GM18907 (cell line): ENCODE data around the gene PRR18.

Experiments used
- ATAC-seq: cut with Tn5 transposase; IDR thresholded peaks from one replicate; pipeline ENCODE4 v1.9.1; 2021; ENCODE audit warnings: mild to moderate bottlenecking, moderate library complexity; ENCODE audit not compliant: unreplicated experiment

Gene PRR18

DNA sequence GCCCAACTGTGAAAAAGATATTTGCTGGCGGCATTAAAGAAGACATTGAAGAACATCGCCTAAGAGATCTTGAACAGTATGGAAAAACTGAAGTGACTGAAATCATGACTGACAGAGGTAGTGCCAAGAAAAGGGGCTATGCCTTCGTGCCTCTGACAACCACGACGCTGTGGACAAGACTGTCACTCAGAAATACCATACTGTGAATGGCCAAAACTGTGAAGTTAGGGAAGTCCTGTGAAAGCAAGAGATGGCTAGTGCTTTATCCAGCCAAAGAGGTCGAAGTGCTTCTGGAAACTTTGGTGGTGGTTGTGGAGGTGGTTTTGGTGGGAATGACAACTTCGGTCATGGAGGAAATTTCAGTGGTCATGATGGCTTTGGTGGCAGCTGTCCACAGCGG, 26.7 kb upstream of the PRR18 start:
- no peak for ATAC-seq

DNA sequence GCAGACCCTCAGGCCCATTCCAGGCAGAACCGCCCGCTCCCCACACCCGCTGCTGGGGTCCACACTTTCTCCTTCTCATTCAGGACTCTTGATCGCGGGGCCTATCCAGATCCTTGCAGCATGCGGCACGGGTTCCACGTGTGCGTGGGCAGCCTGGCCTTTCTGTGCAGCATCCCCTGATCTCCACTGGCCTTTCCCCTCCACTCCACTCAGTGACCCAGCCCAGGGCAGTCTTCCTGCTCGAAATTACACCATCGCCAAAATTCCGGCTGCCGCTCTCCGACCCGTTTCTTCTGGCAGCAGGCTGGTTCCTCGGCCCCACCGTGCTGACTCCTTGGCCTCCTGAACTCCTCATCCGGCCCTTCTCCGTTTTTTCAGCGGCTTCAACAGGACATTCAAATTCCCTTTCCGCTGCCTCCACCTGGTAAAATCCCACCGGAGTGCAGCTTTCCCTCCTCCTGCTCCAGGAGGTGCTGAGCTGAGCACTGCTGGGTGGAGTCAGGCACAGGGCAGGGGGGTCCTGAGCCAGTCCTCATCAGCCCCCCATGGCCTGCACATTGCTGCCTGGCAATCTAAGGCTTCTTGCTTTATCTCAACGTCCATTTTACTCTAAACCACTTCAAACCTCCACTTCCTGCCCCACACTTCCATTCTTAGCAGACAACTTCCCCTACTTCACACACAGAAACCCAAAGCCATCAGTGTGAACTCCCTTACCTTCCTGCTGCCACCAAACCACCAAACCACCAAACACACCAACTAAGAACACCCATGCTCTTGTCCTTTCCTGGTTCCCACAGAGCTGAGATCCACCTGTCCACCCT, 25.2 kb upstream of the PRR18 start:
- ATAC-seq: peak; percentile 69

DNA sequence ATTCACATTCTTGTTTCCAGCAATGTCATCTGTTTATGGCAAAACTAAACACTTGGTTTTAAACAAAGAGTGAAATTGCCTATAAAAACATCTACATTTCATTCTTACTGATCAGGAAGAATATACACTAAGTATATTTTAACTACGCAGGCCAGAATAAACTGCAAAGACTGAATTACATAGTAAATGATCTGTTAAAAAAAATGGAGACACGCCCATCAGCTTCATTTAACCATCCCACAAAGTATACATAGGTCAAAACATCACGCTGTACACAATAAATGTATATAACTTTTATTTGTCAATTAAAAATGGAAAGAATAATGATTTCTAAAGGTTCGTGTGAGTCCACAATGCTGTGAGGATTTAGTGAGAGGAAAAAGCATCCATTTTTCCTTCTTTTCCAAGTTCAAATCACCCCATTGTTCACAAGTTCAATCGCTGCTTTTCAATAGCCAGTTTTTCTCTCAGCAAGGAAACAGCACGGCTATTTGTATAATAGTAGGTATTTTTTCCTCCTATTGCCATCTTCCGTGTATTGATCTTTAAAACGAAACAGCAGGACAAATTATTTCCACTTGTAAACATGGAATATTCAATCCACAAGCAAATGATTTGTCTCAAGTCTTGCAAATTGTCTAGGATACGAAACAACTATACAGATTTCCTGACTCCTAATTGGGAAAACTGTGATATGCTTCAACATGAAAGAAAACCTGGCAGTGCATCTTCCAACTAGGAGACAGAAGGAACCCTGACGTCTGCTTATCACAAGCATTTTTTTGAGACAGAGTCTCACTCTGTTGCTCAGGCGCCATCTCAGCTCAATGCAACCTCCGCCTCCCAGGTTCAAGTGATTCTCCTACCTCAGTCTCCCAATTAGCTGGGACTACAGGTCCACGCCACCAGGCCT, 23.6 kb upstream of the PRR18 start:
- ATAC-seq: no peak

DNA sequence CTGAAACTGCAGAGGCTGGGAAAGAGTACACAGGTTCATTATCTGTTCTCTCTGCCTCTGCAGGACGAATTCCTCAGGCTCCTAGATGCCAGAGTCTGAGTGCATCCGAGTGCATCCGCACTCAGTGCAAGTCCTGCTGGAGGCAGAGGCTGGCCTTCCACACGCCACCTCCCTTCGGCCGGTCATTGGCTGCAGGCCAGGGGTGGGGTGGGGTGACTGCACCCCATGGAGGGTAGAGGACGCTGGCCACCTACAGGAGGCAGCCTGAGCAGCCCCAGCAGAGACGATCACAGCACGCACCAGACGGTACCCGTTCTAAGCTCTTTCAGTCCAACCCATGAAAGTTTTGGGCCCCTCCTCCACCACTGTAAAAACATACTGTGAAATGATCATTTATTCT, 22.4 kb upstream of the PRR18 start:
- ATAC-seq: no peak

DNA sequence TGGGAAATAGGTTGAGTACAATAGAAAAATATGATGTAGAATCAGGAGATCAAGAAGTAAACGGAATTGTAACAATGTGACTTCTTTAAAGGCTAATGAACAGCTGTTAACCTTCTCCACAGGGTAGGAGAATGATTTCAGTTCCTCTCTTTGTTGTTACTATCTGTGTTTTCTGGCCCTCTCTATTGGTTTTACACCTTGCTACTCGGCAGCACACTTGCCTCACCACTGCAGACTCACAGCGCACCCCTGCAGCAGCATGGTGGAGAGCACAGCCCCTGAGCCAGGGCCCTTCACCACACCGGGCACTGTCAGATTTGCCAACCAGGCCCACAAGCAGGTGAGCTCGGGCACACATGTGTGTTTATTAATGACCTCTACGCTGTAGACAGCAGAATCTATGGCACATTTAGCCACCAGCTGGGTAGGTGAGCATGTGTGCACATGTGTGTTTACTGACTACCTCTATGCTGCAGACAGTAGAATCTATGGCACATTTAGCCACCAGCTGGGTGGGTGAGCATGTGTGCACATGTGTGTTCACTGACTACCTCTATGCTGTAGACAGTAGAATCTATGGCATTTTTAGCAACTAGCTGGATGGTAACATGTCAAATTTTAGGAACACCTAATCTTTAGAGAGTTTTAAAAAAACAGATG, 17.3 kb upstream of the PRR18 start:
- peak; percentile 81 for ATAC-seq

DNA sequence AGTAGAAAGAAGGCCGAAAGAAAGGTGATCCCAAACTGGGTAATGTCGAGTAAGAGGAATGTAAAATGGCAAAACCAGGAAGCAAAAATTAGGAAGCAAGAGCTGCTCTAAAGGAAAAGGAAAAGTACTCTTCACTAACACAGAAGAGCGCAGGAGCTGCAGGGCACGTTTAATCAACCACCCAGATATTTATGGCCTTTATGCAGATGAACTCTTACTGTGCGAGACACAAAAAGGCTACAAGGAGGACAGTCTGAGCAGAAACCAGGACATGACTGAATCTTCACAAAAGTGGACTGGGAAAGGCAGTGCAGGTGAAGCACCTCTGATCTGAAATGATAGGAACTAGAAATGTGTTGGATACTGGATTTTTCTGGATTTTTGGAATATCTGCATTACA, 15.2 kb upstream of the PRR18 start:
- ATAC-seq: no peak

DNA sequence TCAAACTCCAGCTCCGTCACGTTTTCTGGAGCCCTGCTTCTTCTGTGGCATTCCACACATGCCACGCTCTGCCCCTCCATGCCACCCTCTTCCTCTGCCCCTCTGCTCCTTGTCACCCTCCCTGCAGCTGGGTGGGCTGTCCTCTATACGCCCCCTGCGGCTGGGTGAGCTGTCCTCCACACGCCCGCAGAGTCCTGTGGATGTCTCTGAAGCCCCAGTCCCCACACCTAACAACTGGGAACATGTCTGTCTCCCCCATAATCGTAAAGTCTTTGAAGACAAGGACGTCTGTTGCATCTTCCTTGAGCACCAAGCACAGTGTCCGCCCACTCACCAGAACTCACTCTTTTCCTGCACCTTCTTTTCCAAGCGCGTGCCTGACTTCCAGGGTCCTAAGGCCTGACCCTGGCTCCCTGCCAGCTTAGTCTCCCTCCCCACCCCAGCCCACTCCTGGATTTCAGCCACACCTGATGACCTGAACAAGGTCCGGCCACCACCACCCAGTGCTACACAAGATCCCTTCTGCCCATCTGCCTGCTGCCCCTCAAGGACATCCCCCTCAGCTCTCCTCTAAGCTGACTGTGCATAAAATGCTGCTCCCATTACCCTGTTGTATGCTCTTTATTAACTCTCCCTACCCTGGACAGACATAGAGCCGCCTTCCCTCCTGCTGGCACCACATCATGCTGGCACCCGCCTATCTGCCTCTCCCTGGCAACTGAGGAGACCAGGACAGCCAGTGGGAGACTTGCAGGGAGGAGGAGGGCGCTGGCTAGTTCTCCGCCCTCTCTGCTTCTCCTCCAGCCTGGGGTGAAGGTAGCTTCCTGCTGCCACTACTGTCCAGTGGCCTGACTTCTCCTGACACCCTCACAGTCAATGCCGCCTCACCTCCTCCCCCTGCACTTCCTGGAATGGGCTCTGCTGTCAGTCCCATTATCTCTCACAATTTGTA, 10.7 kb upstream of the PRR18 start:
- ATAC-seq: no peak

DNA sequence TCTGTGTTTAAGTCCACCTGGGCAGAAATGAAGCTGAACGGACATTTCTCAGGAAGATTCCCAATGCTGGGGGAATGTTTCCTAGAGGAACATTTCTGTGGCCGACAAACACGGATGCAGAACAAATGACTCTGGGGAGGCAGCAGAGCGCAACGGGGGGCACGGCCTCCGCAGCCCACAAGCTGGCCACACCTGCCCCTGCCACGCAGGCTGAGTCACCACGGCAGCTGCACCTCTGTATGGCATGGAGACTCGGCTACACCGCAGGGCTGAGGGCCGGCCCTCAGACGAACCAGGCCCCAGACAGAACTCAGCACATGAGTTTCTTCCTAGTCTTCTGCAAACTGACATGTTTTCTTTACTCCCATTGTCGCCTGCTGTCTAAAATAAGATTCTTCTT, 10.0 kb upstream of the PRR18 start:
- no peak for ATAC-seq

DNA sequence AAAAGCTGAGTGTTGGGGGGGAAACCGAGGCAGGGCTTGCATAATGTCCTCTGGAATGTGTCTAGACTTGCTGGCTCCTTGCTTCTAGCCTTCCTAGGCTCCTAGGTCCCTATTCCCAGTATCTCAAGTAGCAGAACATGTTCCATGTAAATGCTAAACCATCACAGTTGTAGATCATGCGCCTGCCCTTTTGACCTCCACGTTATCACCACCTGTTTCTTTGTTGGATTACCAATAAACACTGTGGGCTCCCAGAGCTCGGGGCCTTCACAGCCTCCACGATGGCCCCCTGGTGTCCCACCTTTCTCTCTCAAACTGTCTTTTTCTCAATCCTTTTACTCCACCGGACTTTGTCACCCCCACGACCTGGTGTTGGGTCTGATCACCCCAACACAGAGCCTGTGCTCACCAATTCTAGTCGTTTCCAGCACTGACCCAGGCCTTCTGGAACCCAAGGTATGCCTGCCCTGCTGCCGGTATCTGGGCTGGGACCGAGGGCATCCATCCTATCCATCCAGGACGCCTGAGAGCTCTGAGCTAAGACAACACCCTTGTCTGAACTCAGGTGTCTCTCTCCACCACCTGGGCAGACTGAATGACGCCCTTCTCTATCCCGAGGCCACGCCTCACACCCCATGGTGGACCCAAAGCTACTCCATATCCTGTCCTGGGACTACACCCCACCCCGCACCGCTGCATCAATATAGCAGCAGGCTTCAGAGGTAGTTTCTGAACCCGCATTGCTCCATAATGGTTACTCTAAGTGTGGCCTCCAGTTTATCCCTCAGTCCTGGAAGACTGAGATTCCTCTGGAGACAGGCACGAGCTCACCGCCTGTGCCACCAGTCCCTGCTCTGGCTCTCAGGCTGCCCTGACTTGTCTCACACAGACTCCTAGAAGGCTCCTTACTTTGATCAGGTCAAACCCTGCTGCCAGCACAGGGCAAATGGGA, 9.3 kb upstream of the PRR18 start:
- no peak for ATAC-seq

DNA sequence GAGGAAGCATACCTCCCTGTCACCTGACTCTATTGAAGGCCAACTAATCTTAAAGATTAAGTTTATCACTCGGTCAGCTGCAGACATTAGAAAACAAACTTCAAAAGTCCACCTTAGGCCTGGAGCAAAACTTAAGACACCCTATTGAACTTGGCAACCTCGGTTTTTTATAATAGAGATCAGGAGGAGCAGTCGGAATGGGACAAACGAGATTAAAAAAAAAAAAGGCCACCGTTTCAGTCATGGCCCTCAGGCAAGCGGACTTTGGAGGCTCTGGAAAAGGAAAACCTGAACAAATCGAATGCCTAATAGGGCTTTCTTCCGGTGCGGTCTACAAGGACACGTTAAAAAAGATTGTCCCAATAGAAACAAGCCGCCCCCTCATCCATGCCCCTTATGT, 7.2 kb upstream of the PRR18 start:
- ATAC-seq: no peak

DNA sequence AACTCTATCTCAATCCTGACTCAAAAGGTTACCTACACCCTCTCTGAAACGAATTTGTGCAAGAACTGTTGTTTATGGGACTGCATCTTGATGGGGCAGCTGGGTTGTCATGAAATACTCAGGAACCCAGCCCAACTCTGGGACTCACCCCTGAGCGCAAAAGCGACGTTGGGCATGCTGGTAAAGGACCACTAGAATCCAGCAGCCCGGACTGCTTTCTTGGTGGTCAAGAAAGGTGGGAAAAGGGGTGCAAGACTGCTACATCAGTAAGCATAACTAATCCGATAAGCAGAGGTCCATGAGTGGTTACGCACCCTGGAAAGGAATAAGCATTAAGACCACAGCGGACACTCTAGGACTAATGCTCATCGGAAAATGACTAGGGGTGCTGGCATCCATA, 6.3 kb upstream of the PRR18 start:
- no peak for ATAC-seq

DNA sequence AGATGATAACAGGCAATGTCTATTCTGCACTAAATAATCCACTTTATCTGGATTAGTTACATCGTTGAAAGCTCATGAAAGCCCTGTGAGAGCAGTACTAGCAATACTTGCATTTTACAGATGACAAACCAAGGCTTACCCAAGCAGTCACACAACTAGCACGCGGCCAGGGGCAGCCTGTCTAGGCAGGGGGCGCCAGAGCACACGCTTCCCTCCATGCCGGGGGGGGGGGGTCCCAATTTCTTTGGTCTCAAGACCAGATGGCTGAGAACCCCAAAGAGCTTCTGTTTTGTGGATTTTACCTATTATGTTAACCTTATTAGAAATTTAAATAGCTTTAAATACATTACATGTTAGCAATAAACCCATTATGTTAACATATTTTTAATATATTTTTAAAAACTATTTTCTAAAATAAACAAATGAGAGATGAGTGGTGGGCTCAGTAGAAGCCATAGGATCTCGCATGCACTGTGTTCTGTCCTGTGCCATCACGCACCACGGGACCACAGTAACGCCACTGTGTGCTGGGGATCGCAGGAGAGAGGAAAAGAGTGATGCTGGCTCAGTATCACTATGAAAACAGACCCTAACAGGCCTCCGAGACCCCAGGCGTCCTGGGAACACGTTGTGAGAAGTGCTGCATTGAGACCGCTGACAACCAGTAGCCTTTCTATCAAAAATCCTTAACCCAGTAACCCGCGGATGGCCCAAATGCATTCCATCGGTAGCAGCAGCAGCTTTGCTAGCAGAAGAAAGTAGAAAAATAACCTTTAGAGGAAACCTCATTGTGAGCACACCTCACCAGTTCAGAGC, 5.3 kb upstream of the PRR18 start:
- ATAC-seq: peak; percentile 73

DNA sequence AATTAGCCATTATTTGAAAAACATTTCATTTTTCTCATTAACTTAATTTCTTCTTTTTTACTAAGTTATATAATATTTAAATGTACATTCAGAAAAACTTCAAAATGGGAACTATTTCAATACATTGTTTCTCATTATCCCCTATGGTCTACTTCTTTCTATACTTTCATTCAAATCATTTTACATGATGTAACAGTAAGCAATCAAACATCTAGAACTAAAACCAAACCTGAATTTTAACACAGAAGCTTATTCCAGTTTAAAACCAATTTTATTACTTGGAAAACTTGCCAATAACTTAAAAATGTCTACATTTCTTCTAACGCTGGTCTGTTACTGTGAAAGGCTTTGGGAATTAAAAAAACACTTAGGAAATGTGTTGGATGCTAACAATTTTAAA, 4.6 kb upstream of the PRR18 start:
- ATAC-seq: no peak

DNA sequence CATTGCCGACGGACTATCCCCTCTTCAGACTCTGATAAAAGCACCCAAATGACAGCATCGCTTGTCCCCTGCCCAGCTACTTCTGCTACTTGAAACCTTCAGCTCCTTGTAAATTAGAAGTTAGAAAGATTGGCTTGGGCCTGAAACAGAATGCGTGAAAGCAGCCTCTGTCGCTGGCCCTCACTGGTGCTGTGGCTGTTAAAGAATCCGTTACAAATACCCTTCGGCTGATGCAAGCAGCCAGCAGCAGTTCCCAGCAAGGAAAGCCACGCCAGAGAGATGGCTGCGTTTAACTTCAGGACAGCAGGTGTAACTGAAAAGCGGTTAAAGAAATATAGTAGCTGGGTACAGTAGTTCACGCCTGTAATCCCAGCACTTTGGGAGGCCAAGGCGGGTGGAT, 2.4 kb upstream of the PRR18 start:
- no peak for ATAC-seq

DNA sequence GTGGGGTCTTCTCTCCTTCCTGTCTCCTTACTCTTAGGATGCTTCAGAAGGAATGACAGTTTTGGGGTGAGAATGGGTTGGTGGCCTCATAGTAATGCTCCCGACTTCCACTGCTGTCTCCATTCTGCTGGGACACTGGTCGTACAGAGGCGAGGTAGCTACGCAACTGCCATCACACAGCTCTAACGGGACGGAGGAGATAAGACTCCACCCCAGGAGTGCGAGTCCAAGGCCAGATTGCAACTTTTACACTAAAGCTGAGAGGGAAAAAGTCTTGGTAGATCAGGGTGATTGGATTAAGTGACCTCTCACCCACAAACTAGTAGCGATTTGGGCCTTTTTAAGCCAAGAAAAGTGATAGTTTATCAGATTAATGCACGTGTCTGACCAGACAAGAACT, 1.8 kb upstream of the PRR18 start:
- no peak for ATAC-seq

DNA sequence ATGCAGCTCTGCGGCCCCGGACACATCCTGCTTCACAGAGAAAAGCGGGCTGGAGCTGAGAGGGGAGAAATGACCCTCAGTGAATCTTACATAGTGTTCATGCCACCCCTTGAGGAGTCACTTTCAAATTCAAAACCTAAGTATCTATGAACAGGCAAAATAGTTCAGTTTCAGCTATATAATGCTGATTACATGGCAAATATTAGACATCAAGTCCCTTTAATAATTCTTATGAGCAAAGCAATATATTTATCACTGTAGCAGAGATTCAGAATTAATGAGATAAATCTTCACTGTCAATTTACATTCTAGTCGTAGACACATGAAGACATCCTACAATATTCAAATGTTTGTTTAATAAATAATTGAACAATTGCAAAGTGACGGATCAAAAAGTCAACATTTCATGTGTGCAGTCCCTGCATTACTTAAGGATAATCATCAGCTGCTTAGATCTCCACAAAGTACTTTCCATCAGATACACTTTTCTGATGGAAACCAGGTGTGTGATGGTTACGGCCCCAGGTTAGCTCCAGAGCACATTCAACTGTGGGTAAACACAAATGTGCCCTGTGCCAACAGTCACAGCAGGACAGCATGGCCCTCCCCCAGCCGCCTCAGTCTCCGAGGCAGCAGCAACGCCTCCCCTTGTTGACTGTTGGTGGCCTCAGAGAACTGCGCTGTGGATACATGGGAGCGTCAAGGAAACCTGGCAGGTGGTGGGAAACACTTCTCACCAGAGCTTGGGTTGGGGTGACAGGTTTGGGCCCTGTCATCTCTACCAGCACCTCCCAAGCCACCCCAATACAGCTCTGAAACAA, 787 bp upstream of the PRR18 start:
- no peak for ATAC-seq
